Upper lobe of left lung (tissue), 6 donors: Measurements from ENCODE around the gene BCAS3. TPM values are rescaled to one million over a fixed set of nuclear protein-coding genes. Genes with fewer than 3 reads are reported as not detected.

Source experiments
- ATAC-seq, 2 donors: fragments of 200-7000 bp; cut with Tn5 transposase; one replicate each; pipeline ENCODE4 v1.9.1; 2022; ENCODE audit warnings: mild to moderate bottlenecking in 2 of 2, moderate library complexity in 2 of 2; ENCODE audit not compliant: low FRiP score in 2 of 2
- DNase-seq, 2 donors: peaks; one replicate each; pipeline ENCODE4 v3.0.0-alpha.2; 2019 to 2020
- H3K27ac ChIP-seq, 4 donors: fragments of 200-600 bp; sonication (generic); one replicate each; pipeline ENCODE4 v1.5.1; 2016 to 2019
- H3K27me3 ChIP-seq, 4 donors: fragments of 200-600 bp; sonication (generic); one replicate each; pipeline ENCODE4 v1.5.1; 2017 to 2019
- H3K36me3 ChIP-seq, 4 donors: fragments of 200-600 bp; sonication (generic); one replicate each; pipeline ENCODE4 v1.5.1; 2016 to 2019
- H3K4me1 ChIP-seq, 4 donors: fragments of 200-600 bp; sonication (generic); one replicate each; pipeline ENCODE4 v1.5.1; 2018 to 2019
- H3K4me3 ChIP-seq, 4 donors: fragments of 200-600 bp; sonication (generic); one replicate each; pipeline ENCODE4 v1.5.1; 2017 to 2019; ENCODE audit warnings: mild to moderate bottlenecking in 2 of 4, moderate library complexity in 1 of 4
- H3K9me3 ChIP-seq, 4 donors: fragments of 200-600 bp; sonication (generic); one replicate each; pipeline ENCODE4 v1.5.1; 2018 to 2019
- CTCF ChIP-seq, 6 experiments: fragments of 450-650 bp in 4 of 6; fragments of 200-600 bp in 2 of 6; sonication (generic) in 2 of 6; IDR thresholded peaks; one replicate each; pipeline ENCODE4 v1.5.1; 2016 to 2019; ENCODE audit warnings: antibody characterized with exemption in 6 of 6
- EP300 ChIP-seq, 4 donors: sonication (generic); formaldehyde crosslinking; IDR thresholded peaks; one replicate each; pipeline ENCODE4 v1.5.1; 2017; ENCODE audit warnings: antibody characterized with exemption in 4 of 4, control low read depth in 2 of 4
- POLR2A ChIP-seq, 4 donors: fragments of 450-650 bp; IDR thresholded peaks; one replicate each; pipeline ENCODE4 v1.5.1; 2016 to 2017; ENCODE audit warnings: antibody characterized with exemption in 4 of 4, mild to moderate bottlenecking in 2 of 4
- POLR2AphosphoS5 ChIP-seq, 2 donors: sonication (generic); formaldehyde crosslinking; IDR thresholded peaks; one replicate each; pipeline ENCODE4 v1.5.1; 2017; ENCODE audit warnings: antibody characterized with exemption in 2 of 2
- WGBS, 2 donors: methylation state at CpG; one replicate each; pipeline ENCODE4 v1.1.5; 2017 to 2018; 5-methylcytosine and 5-hydroxymethylcytosine counted together
- total RNA-seq, 6 donors: library from RNA; depleted of rRNA in 4 of 6; stranded (reverse); fragments of >200 nt in 4 of 6; gene quantifications; one replicate each; pipeline versions ENCODE4 v1.1.0 to v1.2.1, GENCODE V29; 2016 to 2021
- donor health status: DM: no; HTN: no; CAD: no; lungs with moderate emphysema.
- donor health status: DM: no; HTN: yes; CAD: no; lungs with severe emphysema.

The BCAS3 gene
- total RNA-seq, 6 donors from 2014 or later, result 20.1 to 111 (median 37.0) TPM

GRCh38 chr17:60941571-60941970, 263.9 kb downstream of the BCAS3 start:
- peak overlapping the region; percentile 26 to 67 (median 56) for H3K27ac ChIP-seq
- peaks cover 0 to 18% (median 6%) of the 10 kb centered on the region in 4 donors for H3K4me1 ChIP-seq
- TF ChIP-seq CTCF (IDR thresholded peaks at IDR 0.05) (no peak), POLR2A (IDR thresholded peaks at IDR 0.05) (no peak), EP300 (IDR thresholded peaks at IDR 0.05) (no peak), POLR2AphosphoS5 (IDR thresholded peaks at IDR 0.05) (no peak)
- H3K27me3 ChIP-seq, result no peaks in the 10 kb centered on the region
- ATAC-seq, result no peak
- H3K9me3 ChIP-seq, result no peaks in the 10 kb centered on the region
- 56 to 59% methylated on average over 2 of the region's 2 CpGs for WGBS, 2 donors
- no peak for DNase-seq
- no peak overlapping the region for H3K4me3 ChIP-seq
- H3K36me3 ChIP-seq, result no peaks in the 10 kb centered on the region

GRCh38 chr17:60944751-60945150, 267.1 kb downstream of the BCAS3 start:
- Histone ChIP-seq H3K9me3 (no peaks in the 10 kb centered on the region), H3K4me1 (peaks cover 0 to 18% (median 6%) of the 10 kb centered on the region in 4 donors), H3K4me3 (no peak overlapping the region), H3K27me3 (no peaks in the 10 kb centered on the region), H3K27ac (no peak overlapping the region), H3K36me3 (peaks cover 0 to 5% (median 0%) of the 10 kb centered on the region in 4 donors)
- DNase-seq (no peak), ATAC-seq (no peak)
- 92 to 93% methylated on average over 3 of the region's 3 CpGs for WGBS, 2 donors
- TF ChIP-seq CTCF (IDR thresholded peaks at IDR 0.05) (no peak), EP300 (IDR thresholded peaks at IDR 0.05) (no peak), POLR2A (IDR thresholded peaks at IDR 0.05) (no peak), POLR2AphosphoS5 (IDR thresholded peaks at IDR 0.05) (no peak)

DNA sequence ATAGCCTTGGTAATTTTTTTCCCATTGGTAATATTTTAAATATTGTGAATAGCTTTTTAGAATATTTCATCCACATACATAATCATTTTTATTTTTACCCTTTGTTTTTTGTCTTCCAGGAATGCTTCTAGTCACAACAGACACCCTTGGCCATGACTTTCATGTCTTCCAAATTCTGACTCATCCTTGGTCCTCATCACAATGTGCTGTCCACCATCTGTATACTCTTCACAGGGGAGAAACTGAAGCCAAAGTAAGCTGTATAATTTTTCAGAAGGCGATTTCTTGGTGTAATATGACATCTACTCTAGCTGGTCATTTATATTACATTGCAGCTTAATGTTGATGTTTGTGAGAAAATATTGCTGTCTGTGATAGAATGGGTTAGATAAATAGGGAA, 269.4 kb downstream of the BCAS3 start:
- DNase-seq, result no peak
- Histone ChIP-seq H3K27me3 (no peaks in the 10 kb centered on the region), H3K4me1 (no peaks in the 10 kb centered on the region), H3K9me3 (no peaks in the 10 kb centered on the region), H3K36me3 (peaks cover 0 to 5% (median 0%) of the 10 kb centered on the region in 4 donors), H3K27ac (no peak overlapping the region), H3K4me3 (no peak overlapping the region)
- ATAC-seq, result no peak
- WGBS, 2 donors, result 81 to 84% methylated on average over 1 of the region's 1 CpG
- TF ChIP-seq EP300 (IDR thresholded peaks at IDR 0.05), result no peak
- TF ChIP-seq POLR2A (IDR thresholded peaks at IDR 0.05), result no peak
- TF ChIP-seq CTCF (IDR thresholded peaks at IDR 0.05), result no peak
- no peak for TF ChIP-seq POLR2AphosphoS5 (IDR thresholded peaks at IDR 0.05)

DNA sequence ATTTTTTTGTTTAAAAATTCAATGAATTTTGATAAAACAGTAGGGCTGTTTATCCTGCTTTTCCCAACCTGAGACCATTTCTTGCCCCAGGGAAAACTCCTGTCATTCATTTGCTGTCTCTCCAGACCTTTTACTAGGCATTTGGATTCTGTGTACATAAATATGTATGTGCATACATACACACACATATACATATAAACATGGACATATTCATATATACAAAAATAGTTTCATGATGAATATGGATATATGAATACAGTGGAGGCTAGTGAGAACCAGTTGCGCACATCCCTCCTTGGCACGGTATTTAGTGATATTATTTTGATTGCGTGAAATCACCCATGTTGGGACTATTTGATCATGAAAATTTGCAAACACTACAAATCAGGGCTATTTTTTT, 269.9 kb downstream of the BCAS3 start:
- Histone ChIP-seq H3K27me3 (no peaks in the 10 kb centered on the region), H3K4me3 (no peak overlapping the region), H3K27ac (no peak overlapping the region), H3K4me1 (no peaks in the 10 kb centered on the region), H3K36me3 (peaks cover 0 to 5% (median 0%) of the 10 kb centered on the region in 4 donors), H3K9me3 (no peaks in the 10 kb centered on the region)
- DNase-seq (no peak), ATAC-seq (no peak)
- TF ChIP-seq CTCF (IDR thresholded peaks at IDR 0.05) (no peak), POLR2AphosphoS5 (IDR thresholded peaks at IDR 0.05) (no peak), EP300 (IDR thresholded peaks at IDR 0.05) (no peak), POLR2A (IDR thresholded peaks at IDR 0.05) (no peak)
- 96 to 97% methylated on average over 3 of the region's 3 CpGs for WGBS, 2 donors

DNA sequence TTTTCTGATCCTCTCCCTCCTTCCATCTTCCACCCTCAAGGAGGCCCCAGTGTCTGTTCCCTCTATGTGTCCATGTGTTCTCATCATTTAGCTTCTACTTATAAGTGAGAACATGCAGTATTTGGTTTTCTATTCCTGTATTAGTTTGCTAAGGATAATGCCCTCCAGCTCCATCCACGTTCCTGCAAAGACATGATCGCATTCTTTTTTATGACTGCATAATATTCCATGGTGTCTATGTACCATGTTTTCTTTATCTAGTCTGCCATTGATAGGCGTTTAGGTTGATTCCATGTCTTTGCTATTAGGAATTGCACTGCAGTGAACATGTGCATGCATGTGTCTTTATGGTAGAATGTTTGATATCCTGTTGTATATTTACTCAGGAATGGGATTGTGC, 275.1 kb downstream of the BCAS3 start:
- TF ChIP-seq EP300 (IDR thresholded peaks at IDR 0.05) (no peak), POLR2A (IDR thresholded peaks at IDR 0.05) (no peak), CTCF (IDR thresholded peaks at IDR 0.05) (no peak), POLR2AphosphoS5 (IDR thresholded peaks at IDR 0.05) (no peak)
- DNase-seq (no peak), ATAC-seq (no peak)
- Histone ChIP-seq H3K36me3 (peaks cover 0 to 5% (median 0%) of the 10 kb centered on the region in 4 donors), H3K4me1 (no peaks in the 10 kb centered on the region), H3K27ac (no peak overlapping the region), H3K4me3 (no peak overlapping the region), H3K27me3 (no peaks in the 10 kb centered on the region), H3K9me3 (no peaks in the 10 kb centered on the region)
- WGBS, 2 donors, result 95% methylated on average over 3 of the region's 3 CpGs
